GM21619 (cell line): ENCODE measurements around the gene IL27RA.

Experiments used
- ATAC-seq: cut with Tn5 transposase; IDR thresholded peaks from one replicate; pipeline ENCODE4 v1.9.1; 2021; ENCODE audit not compliant: unreplicated experiment

IL27RA gene

DNA sequence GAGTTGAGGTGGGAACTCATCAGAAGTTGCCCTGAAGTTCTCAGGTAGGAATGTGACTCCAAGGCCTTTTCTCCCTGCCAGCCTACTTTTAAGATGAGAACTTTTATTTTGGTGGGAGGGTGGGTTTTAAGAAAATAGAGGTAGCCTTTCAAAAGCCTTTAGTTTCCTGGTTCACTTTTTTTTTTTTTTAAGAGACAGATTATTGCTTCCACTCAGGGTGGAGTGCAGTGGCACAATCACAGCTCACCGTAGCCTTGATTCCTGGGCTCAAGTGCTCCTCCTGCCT is 51.1 kb downstream of the IL27RA start:
- no peak for ATAC-seq

DNA sequence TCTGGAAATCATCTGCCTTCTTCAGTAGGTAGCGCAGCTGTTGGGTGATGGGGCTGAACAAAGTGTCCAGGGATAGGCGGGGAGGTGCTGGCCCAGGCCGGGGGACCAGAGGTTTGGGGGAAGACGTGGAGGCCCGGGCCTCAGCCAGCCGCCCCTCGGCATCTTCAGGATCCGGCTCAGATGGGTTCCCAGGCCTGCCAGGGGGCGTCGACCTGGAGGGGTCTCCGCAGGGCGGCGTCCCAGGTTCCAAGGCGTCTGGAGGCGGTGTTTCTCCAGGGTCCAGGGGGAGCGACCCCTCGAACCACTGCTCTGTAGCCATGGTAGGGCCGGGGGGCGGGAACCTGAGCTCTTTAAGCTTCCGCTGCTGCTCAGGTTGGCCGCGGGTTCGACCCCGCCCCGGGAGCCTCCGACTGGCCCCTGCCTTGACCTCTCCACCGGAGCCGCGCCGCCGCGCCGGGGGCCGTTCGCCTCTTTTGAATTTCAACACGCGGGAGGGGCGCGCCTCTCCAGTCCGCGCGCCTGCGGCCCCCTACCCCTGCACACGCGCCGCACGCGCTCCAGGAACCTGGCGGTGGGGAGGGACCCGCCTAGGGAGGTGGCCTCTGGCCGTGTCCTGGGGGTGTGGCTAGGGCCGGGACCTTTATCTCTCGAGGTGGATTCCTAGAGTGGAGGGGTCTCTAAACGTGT is 53.9 kb downstream of the IL27RA start, which contains the start of gene C19orf67:
TSS of gene C19orf67 (minus strand) at position 475 of the 687 bp plus-strand sequence. CDS start at position 319, 156 bp downstream.
- no peak for ATAC-seq

DNA sequence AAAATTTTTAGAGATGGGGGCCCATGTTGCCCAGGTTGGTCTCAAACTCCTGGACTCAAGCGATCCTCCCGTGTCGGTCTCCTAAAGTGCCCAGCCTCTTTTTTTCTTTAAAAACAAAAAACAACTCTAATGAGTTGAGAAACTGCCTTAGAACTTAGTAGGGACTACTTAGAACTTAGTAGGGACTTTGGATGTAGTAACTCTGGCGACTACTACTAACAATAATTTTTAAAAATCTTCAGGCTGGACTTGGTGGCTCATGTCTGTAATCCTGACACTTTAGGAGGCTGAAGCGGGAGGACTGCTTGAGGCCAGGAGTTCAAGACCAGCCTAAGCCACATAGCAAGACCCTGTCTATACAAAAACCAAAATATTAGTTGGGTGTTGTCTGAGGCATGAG is 54.5 kb downstream of the IL27RA start:
- ATAC-seq: no peak

- no peak for ATAC-seq
These were observed 57.3 kb downstream of the IL27RA start for GRCh38 chr19:14088634-14089411.

- ATAC-seq: no peak
These were observed 57.8 kb downstream of the IL27RA start for GRCh38 chr19:14089412-14089661.

- ATAC-seq: no peak
These were observed 58.3 kb downstream of the IL27RA start for GRCh38 chr19:14089662-14090508.

GRCh38 chr19:14090509-14091080 is 59.0 kb downstream of the IL27RA start, which contains the start of gene SAMD1:
Gene SAMD1, minus strand, starts transcription at chr19:14090751.
- peak; percentile 41 for ATAC-seq

DNA sequence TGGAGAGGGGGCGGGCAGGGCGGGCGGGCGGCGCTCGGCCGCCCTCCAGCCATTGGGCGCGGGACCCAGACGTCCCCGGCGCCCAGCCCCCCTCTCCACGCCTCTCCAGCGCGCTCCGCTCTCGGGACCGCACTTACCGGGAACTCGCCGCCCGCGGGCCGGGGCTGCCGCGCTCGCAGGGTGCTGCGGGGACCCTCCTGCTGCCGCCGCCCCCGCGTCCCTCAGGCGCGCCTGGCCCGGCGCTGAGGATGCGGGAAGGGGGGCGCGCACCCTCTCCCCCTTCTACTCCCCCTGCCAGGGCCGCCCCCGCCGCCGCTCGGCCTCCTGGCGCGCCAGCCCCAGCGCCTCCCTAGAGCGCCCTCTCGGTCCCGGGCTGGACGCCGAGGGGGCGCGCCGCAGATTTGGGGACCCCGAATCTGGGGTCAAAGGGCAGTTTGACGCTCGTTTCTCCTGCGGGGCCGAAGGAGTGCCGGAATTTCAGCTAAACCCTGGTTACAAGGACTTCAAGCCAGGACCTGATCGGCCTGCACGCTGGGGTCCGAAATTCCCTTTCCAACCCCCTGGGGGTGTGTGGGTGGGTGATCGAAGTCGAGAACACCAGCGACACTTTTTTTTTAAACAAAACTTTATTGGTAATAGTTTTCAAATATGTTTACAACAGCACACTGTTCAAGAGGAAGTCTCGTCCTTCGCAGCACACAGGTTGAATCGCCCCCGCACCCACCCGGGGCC is 59.7 kb downstream of the IL27RA start:
- ATAC-seq: peak; percentile 53

DNA sequence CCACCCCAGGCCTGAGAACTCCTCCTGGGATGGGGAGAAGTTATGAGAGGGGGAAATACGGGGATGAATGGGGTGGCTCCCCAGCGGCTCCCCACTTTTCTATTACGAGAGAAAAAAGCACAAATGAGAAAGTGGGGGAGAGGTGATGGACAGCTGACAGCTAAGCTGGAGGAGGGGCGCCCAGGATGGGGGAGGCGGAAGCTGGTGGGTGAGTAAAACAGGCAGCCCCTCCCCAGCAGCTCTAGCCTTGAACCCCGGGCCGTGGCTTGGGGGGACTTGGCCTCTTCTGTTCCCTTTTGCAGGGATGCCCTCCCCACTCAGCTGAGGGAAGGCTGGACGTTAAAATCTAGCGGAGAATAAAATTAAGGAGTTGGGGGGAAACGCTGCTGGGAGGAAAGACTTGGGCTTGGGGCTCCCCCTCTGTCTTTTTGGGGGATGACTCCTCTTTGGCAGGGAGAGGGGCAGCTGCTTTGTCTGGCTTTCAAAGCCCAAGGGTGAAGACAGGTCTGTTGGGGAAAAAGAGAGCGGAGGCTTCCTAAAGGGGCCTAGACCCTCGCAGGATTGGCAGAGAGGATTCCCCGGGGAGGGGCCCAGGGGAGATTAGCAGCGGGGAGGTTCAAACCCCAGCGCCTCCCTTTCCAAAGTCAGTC is 60.4 kb downstream of the IL27RA start:
- peak; percentile 5 for ATAC-seq

DNA sequence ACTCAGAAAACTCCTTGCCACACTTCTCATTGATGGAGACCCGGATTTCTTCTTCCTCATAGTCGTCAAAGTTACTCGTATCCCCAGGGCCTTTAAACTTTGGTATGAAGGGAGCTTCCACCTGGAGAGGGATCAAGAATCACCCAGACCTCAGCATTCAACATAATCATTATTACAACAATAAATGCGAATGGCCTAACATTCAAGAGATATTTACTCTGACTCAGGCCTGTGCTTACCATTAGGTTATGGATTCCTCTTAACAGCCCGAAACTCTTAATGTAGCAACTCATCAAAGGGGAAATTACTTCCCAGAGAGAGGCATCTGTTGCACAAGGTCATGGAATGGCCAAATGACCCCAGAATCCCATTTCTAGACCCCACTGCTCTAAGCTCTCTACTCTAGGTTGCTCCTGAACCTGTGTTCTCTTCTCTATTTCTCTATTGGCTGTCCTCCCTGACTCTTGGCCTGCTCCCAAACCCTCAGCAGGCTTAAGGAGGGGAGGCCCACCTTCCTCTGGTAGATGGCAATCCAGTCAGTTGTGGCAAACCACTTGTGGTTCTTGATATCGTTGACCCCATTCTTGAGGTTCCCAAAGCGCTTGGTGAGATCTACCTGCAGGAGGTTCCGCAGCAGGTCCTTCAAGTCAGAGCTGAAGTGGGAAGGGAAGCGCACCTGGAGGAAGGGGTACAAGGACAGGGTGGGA is 61.7 kb downstream of the IL27RA start:
- ATAC-seq: no peak

DNA sequence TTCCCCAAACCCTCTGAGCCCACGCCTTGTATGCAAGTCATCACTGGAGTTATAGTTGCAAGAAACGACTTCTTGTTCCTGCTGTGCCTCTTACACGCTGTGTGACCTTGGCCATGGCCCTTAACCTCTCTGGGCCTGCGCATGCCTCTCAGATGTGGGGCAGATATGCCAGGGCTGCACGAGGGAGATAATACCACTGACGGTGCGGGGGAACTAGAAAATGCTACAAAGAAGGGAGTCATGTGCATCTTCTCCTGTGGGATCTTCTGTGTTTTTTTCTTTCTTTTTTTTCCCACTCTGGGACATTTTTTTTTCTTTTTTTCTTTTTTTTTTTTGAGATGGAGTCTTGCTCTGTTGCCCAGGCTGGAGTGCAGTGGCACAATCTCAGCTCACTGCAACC is 63.3 kb downstream of the IL27RA start:
- no peak for ATAC-seq

- ATAC-seq: no peak
These were observed 64.9 kb downstream of the IL27RA start for GRCh38 chr19:14096272-14096992.

DNA sequence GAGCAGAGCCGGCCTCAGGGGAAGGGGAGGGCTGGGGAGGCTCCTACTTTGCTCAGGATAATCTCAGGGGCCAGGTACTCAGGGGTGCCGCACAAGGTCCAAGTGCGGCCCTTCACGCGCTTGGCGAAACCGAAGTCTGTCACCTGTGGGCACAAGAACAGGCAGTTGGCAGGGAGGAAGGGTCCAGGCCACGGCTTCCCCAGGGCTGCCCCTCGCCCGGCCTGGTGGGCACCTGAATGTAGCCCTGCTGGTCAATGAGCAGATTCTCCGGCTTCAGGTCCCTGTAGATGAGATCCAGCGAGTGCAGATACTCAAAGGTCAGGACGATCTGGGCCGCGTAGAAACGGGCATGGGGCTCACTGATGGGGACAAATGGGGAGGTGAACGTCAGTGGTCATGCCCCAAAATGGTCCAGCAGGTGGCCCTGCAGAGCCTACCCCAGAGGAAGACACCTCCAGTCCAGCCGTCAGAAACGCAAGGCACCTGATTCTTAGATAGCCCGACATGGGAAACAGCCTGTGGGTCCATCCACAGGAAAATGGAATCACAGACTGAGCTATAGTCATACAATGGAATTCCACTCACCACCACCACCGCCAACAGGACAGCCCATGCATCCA is 66.1 kb downstream of the IL27RA start:
- no peak for ATAC-seq

DNA sequence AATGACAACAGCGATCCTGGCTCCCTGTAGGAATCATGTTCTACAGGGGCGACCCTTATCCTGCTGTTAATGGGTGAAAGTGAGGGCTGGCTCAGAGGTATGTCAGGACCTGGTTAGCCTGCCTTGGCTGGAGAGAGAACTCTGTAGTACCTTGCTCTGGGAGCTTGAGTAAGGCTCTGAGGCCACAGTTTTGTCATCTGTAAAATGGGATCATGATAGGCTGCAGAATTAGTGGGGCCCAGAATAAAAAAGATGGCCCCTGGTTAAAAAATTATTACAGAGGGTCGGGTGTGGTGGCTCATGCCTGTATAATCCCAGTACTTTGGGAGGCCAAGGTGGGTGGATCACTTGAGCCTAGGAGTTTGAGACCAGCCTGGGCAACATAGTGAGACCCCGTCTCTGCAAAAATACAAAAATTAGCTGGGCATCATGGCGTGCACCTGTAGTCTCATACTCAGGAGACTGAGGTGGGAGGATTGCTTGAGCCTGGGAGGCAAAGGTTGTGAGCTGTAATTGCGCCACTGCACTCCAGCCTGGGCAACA is 69.5 kb downstream of the IL27RA start:
- no peak for ATAC-seq

- ATAC-seq: no peak
These were observed 70.6 kb downstream of the IL27RA start for GRCh38 chr19:14102102-14102696.

DNA sequence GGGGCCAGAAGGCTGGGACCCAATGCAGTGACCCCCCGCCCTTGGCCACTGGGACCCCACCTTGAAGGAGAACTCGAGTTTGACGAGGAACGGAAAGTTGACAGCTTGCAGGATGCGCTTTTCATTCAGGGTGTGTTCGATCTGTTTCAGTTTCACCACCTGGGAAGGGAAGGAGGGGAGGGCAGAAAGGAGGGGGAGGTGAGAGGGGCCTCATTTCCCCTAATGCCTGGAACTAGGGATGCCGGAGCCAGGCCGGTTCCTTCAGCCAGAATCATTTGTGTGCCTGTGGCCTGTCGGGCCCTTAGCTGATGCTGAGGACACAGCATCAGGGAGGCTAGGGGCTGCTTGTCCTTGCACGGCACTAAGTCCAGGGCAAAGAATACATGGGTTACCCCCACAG is 71.2 kb downstream of the IL27RA start:
- no peak for ATAC-seq
